Esophagus muscularis mucosa (tissue), 4 donors: ENCODE measurements around the gene DGLUCY. TPM values are rescaled to one million over a fixed set of nuclear protein-coding genes. Genes with fewer than 3 reads are reported as not detected.

ENCODE experiments used
- DNase-seq: peaks from one replicate; pipeline ENCODE4 v3.0.0-alpha.2; 2017; ENCODE audit errors: extremely low spot score
- H3K27ac ChIP-seq, 4 donors: fragments of 200-600 bp; sonication (generic); replicated peaks in 1 of 4; 1 replicate in 3 of 4; 2 replicates in 1 of 4; pipeline ENCODE4 v1.5.1; 2016 to 2019; ENCODE audit warnings: mild to moderate bottlenecking in 1 of 4
- H3K27me3 ChIP-seq, 4 donors: fragments of 200-600 bp; sonication (generic); one replicate each; pipeline versions ENCODE4 v1.5.1 to v1.6.0; 2016 to 2019
- H3K36me3 ChIP-seq, 4 donors: fragments of 200-600 bp; sonication (generic); one replicate each; pipeline ENCODE4 v1.5.1; 2016 to 2019
- H3K4me1 ChIP-seq, 4 donors: fragments of 200-600 bp; sonication (generic); one replicate each; pipeline ENCODE4 v1.5.1; 2016 to 2019
- H3K4me3 ChIP-seq, 4 donors: fragments of 200-600 bp; sonication (generic); 1 replicate in 2 of 4; 2 replicates in 2 of 4; pipeline ENCODE4 v1.5.1; 2016 to 2019; ENCODE audit warnings: mild to moderate bottlenecking in 4 of 4, moderate library complexity in 1 of 4
- H3K9me3 ChIP-seq, 4 donors: fragments of 200-600 bp; sonication (generic); 1 replicate in 3 of 4; 2 replicates in 1 of 4; pipeline ENCODE4 v1.5.1; 2016 to 2019
- EP300 ChIP-seq: sonication (generic); formaldehyde crosslinking; IDR thresholded peaks from one replicate; pipeline ENCODE4 v1.6.1; 2017; ENCODE audit warnings: antibody characterized with exemption
- POLR2A ChIP-seq: fragments of 450-650 bp; IDR thresholded peaks from one replicate; pipeline ENCODE4 v1.6.1; 2017; ENCODE audit warnings: antibody characterized with exemption, moderate library complexity, mild to moderate bottlenecking, low read depth
- POLR2AphosphoS5 ChIP-seq, 2 donors: sonication (generic); formaldehyde crosslinking; IDR thresholded peaks; one replicate each; pipeline ENCODE4 v1.6.1; 2017; ENCODE audit warnings: antibody characterized with exemption in 2 of 2
- WGBS: methylation state at CpG from one replicate; pipeline ENCODE4 v1.1.5; 2018; 5-methylcytosine and 5-hydroxymethylcytosine counted together
- intact Hi-C: fragments of 100-400 bp; cut with DNase I; formaldehyde crosslinking; loops from one replicate; pipeline ENCODE4 v1.15.1; 2023
- small RNA-seq, 3 donors: library from RNA; depleted of rRNA; stranded (forward); fragments of <200 nt; gene quantifications; one replicate each; pipeline ENCODE3, GENCODE V24; 2016
- total RNA-seq, 4 donors: library from RNA; depleted of rRNA; stranded (reverse); fragments of >200 nt; gene quantifications; one replicate each; pipeline versions ENCODE4 v1.1.0 to v1.2.1, GENCODE V29; 2016
- TF ChIP-seq, protein P1 (sequence below), 3 experiments: fragments of 200-600 bp in 2 of 3; fragments of 450-650 bp in 1 of 3; sonication (generic) in 2 of 3; IDR thresholded peaks; one replicate each; pipeline ENCODE4 v1.5.1; 2017 to 2019; ENCODE audit warnings: antibody characterized with exemption in 3 of 3, mild to moderate bottlenecking in 2 of 3, moderate library complexity in 1 of 3

DGLUCY gene
- total RNA-seq, 4 donors from 2014 or later = 47.2 to 88.2 (median 66.5) TPM

DNA sequence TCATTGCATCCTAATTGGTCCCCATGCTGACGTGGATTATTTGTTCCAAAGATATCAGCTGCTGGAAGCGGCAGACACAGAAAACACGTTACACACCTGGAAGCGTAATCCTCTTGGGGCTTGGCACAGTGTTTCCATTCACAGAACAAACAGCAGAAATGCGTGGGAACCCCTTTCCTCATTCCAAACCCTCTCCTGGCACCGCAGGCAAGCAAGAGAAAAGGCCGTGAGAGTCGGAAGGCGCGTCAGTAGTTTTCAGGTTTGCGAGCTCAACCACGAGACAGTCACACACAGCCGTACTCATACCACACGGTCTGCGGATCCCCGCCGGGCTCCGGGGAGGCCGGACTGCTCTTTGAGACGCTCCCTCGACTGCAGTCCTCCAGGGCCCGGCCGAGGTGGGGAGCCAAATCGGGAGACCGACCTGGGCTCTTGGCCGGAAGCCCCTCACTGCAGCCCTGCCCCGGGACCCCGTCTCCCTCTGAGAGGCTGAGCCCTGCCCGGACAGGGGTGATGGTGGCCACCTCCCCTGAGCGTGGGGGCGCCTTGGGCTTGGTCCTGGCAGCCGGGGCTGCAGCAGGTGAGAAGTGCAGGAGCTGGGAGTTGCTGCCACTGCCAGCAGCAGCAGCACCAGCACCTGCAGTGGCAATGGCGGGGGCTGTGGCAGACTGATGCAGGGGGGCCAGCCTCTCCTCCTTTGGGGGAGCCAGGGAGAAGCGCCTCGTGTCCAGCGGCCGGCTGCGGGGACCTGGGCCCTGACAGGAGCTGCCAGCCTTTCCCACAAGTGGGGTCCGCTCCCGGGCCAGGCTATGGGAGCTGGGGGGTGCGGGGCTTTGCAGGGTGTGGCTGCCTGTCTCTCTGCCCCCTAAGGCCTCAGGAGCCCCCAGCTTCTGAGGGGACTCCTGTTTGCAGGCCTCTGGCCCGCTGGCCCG, 158.7 kb downstream of the DGLUCY start:
- no peak for TF ChIP-seq EP300
- TF ChIP-seq POLR2AphosphoS5 (IDR thresholded peaks at IDR 0.05) = no peak
- TF ChIP-seq, protein P1, sequence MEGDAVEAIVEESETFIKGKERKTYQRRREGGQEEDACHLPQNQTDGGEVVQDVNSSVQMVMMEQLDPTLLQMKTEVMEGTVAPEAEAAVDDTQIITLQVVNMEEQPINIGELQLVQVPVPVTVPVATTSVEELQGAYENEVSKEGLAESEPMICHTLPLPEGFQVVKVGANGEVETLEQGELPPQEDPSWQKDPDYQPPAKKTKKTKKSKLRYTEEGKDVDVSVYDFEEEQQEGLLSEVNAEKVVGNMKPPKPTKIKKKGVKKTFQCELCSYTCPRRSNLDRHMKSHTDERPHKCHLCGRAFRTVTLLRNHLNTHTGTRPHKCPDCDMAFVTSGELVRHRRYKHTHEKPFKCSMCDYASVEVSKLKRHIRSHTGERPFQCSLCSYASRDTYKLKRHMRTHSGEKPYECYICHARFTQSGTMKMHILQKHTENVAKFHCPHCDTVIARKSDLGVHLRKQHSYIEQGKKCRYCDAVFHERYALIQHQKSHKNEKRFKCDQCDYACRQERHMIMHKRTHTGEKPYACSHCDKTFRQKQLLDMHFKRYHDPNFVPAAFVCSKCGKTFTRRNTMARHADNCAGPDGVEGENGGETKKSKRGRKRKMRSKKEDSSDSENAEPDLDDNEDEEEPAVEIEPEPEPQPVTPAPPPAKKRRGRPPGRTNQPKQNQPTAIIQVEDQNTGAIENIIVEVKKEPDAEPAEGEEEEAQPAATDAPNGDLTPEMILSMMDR (IDR thresholded peaks at IDR 0.05) = no peak
- TF ChIP-seq POLR2A = no peak
- Histone ChIP-seq H3K27me3 (no peaks in the 10 kb centered on the region), H3K36me3 (peaks cover 0 to 19% (median 5%) of the 10 kb centered on the region in 4 donors), H3K27ac (no peak overlapping the region), H3K4me3 (no peak overlapping the region), H3K9me3 (no peaks in the 10 kb centered on the region), H3K4me1 (peaks cover 0 to 15% (median 9%) of the 10 kb centered on the region in 4 donors)
- intact Hi-C loops = no loop called here
- 78% methylated on average over 17 of the region's 43 CpGs for WGBS
- DNase-seq = no peak

DNA sequence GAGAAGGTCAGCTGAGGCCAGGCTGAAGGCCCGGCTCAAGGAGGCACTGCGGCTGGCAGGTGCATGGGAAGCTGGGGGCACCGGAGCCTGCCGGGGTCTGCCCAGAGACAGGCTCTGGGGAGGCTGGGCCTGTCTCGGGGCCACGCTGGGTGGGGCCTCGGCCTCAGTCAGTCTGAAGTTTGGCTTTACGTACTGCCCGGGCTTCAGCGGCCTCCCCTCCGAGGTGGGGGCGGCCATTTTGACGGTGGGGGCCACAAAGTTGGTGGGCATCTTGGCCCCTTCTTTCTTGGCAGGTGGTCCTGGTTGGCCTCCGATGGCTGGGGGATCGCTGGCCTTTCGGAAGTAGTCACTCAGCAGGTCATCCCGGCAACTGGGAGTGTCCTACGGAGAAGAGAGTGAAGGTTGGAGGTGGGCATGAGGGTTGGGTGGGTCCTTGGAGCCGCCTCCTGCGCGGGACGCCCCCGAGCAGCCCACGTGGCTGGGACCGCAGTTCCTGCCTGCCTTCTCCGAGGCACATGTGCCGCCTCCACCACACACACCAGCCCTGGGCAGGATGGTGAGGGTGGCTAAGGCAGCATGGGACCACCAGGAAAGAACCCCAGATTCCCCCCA, 159.5 kb downstream of the DGLUCY start:
- no peak overlapping the region for H3K4me3 ChIP-seq
- H3K27me3 ChIP-seq = no peaks in the 10 kb centered on the region
- H3K27ac ChIP-seq = no peak overlapping the region
- TF ChIP-seq, protein P1 (IDR thresholded peaks at IDR 0.05) = no peak
- TF ChIP-seq EP300 (no peak), POLR2A (no peak), POLR2AphosphoS5 (IDR thresholded peaks at IDR 0.05) (no peak)
- H3K9me3 ChIP-seq = no peaks in the 10 kb centered on the region
- 98% methylated on average over 16 of the region's 27 CpGs for WGBS
- DNase-seq = no peak
- peaks cover 0 to 15% (median 9%) of the 10 kb centered on the region in 4 donors for H3K4me1 ChIP-seq
- intact Hi-C loops = no loop called here
- peaks cover 0 to 27% (median 11%) of the 10 kb centered on the region in 4 donors for H3K36me3 ChIP-seq

- peaks cover 0 to 13% (median 9%) of the 10 kb centered on the region in 4 donors for H3K4me1 ChIP-seq
- no peak overlapping the region for H3K4me3 ChIP-seq
- intact Hi-C loops = no loop called here
- TF ChIP-seq EP300 = no peak
- TF ChIP-seq, protein P1 (IDR thresholded peaks at IDR 0.05) = no peak
- TF ChIP-seq POLR2AphosphoS5 (IDR thresholded peaks at IDR 0.05) = no peak
- no peak for TF ChIP-seq POLR2A
- no peaks in the 10 kb centered on the region for H3K9me3 ChIP-seq
- WGBS = 92% methylated on average over 13 of the region's 13 CpGs
- DNase-seq = no peak
- H3K36me3 ChIP-seq = peaks cover 0 to 30% (median 11%) of the 10 kb centered on the region in 4 donors
- no peak overlapping the region for H3K27ac ChIP-seq
- no peaks in the 10 kb centered on the region for H3K27me3 ChIP-seq
Observed at GRCh38 chr14:91273885-91274273, 160.0 kb downstream of the DGLUCY start.

- TF ChIP-seq EP300 (no peak), POLR2A (no peak), POLR2AphosphoS5 (IDR thresholded peaks at IDR 0.05) (no peak)
- TF ChIP-seq, protein P1 (IDR thresholded peaks at IDR 0.05) = no peak
- intact Hi-C loops = no loop called here
- Histone ChIP-seq H3K27ac (no peak overlapping the region), H3K27me3 (no peaks in the 10 kb centered on the region), H3K4me3 (no peak overlapping the region), H3K9me3 (no peaks in the 10 kb centered on the region), H3K4me1 (peaks cover 0 to 4% (median 2%) of the 10 kb centered on the region in 4 donors), H3K36me3 (peaks cover 0 to 37% (median 11%) of the 10 kb centered on the region in 4 donors)
- 90% methylated on average over 7 of the region's 9 CpGs for WGBS
- no peak for DNase-seq
Observed at GRCh38 chr14:91274796-91275195, 160.9 kb downstream of the DGLUCY start.

Small RNA genes within 50 kb of the gene (small RNA-seq; reads per million reads assigned to genes)
- 0 reads per million in 3 donors for gene RNU7-30P
- gene SNORA11B = 0 reads per million in 3 donors

Other genes starting within 250 kb of the DGLUCY start
- gene RPS6KA5, start 53.4 kb upstream of the DGLUCY start, total RNA-seq = 10 to 100 TPM; 30.8 to 40.6 (median 35.0) TPM
- 1 to 10 TPM; 1.3 to 9.1 (median 5.4) TPM for gene GPR68, start 130.6 kb downstream of the DGLUCY start, total RNA-seq